GM12874 (cell line): ENCODE measurements around the gene TDO2.

Experiments
- CTCF ChIP-seq: IDR thresholded peaks from 2 replicates; pipeline ENCODE4 v1.5.1; 2011; ENCODE audit warnings: low read depth, mild to moderate bottlenecking, control low read depth, low read length, moderate library complexity; ENCODE audit not compliant: insufficient read depth

The TDO2 gene

GRCh38 chr4:155946486-155946885 lies 43.0 kb downstream of the TDO2 start:
- TF ChIP-seq CTCF, result no peak

GRCh38 chr4:155948541-155948940 lies 45.0 kb downstream of the TDO2 start:
- TF ChIP-seq CTCF, result no peak

- no peak for TF ChIP-seq CTCF
Measured at GRCh38 chr4:155950461-155950860, 47.0 kb downstream of the TDO2 start.

GRCh38 chr4:155952501-155952901 lies 49.0 kb downstream of the TDO2 start:
- no peak for TF ChIP-seq CTCF

- TF ChIP-seq CTCF, result peak; percentile 42
Measured at GRCh38 chr4:155953151-155954117, 49.9 kb downstream of the TDO2 start, which contains the start of gene CTSO. Gene CTSO (minus strand): TSS chr4:155953866. CDS start chr4:155953847, 19 bp downstream.

GRCh38 chr4:155954118-155954685 lies 50.7 kb downstream of the TDO2 start:
- no peak for TF ChIP-seq CTCF

- no peak for TF ChIP-seq CTCF
Measured at GRCh38 chr4:155954939-155955338, 51.4 kb downstream of the TDO2 start.
